ENCODE data around the gene ZNF311.

The ZNF311 gene

DNA sequence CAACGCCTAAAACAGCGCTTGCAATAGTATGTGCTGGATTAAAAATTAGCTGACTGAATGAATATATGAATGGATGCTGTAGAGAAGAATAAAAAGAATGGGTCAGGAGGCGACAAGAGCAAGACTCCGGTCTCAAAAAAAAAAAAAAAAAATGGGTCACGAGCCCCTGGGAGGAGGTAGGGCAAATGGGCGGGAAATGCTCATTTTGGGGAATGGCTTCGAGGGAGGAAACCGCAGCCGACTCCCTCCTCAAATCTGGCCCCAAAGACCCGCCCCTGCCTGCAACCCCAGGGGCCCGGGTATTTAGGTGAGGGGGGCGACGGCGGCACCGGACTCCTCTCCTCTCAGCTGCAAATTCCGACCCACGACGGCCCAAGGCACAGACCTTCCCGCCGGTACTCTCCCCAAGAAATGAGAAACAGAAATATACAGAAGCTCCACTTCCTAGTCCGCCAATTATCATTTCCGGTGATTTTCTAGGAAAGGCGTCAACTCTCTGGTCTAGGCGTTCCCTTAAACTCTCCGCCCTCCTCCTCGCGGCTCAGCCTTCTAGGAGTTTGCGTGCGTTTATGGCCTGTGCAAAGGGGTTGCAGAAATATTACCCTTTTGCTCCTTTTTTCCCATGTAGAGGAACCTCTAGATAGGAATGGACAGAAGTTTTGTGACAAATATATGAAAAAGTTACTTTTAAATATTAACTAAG is at the start of gene ZNF311:
Gene ZNF311, minus strand, starts transcription at position 133 of the 703 bp plus-strand sequence. CDS start 1,361 bp downstream, outside the sequence.
- DNase-seq (ENCODE audit: low spot score): no peak
- in situ Hi-C loops (cut with MboI; ENCODE audit: low pct_unique_long_range_greater_than_20kb, low sequenced_read_pairs, unreplicated experiment): loop anchor here (25.0 kb wide), 1 partner anchor 318 kb away; no protein-coding TSS in a partner anchor
- TF ChIP-seq CTCF (IDR thresholded peaks at IDR 0.05; ENCODE audit: extremely low read depth, insufficient read depth, missing control alignments): no peak

- in situ Hi-C loops (cut with MboI; ENCODE audit: low pct_unique_long_range_greater_than_20kb, low sequenced_read_pairs, unreplicated experiment): no loop called here
- no peak for TF ChIP-seq CTCF (IDR thresholded peaks at IDR 0.05; ENCODE audit: extremely low read depth, insufficient read depth, missing control alignments)
- DNase-seq (ENCODE audit: low spot score): no peak
Observed at GRCh38 chr6:29051680-29052079, 46.6 kb upstream of the ZNF311 start.

GRCh38 chr6:29045075-29045474 is 40.0 kb upstream of the ZNF311 start, which contains the start of gene OR2W1:
OR2W1 (minus strand) TSS chr6:29045175; CDS start chr6:29045175, 0 bp downstream.
- DNase-seq (ENCODE audit: low spot score): no peak
- no peak for TF ChIP-seq CTCF (IDR thresholded peaks at IDR 0.05; ENCODE audit: extremely low read depth, insufficient read depth, missing control alignments)
- in situ Hi-C loops (cut with MboI; ENCODE audit: low pct_unique_long_range_greater_than_20kb, low sequenced_read_pairs, unreplicated experiment): no loop called here

DNA sequence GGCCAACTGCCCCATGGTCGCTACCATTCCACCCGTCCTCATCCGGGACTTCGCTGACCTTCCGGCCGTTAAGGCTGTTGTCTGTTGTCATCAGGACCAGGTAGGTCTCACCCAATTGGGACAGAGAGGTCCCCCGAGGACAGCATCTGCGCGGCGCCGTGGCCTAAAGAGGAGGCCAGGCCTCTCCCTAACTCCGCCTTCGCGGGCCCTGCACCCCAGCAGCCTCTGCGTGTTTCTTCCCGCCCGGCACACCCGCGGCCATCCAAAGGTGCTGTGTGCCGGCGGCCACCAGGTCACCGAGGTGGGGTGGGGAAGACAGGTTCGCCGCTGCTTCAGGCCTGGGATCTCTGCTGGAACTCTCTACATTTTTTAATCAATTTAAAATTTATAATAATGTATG is 30.8 kb upstream of the ZNF311 start:
- in situ Hi-C loops (cut with MboI; ENCODE audit: low pct_unique_long_range_greater_than_20kb, low sequenced_read_pairs, unreplicated experiment): no loop called here

DNA sequence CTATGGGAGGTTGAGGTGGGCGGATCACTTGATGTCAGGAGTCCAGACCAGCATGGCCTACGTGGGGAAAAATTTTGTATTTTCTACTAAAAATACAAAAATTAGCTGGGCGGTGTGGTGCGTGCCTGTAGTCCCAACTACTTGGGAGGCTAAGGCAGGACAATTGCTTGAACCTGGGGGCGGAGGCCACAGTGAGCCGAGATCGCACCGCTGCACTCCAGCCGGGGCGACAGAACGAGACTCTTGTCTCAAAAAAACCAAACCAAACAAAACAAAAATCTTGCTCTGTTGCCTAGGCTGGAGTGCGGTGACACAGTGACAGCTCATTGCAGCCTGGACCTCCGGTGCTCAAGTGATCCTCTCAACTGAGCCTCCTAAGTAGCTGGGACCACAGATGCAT is 23.7 kb upstream of the ZNF311 start:
- no peak for TF ChIP-seq CTCF (IDR thresholded peaks at IDR 0.05; ENCODE audit: extremely low read depth, insufficient read depth, missing control alignments)
- in situ Hi-C loops (cut with MboI; ENCODE audit: low pct_unique_long_range_greater_than_20kb, low sequenced_read_pairs, unreplicated experiment): no loop called here
- no peak for DNase-seq (ENCODE audit: low spot score)

More for the DNA sequence above, 30.8 kb upstream of the ZNF311 start:
- DNase-seq (ENCODE audit: low spot score): no peak
- TF ChIP-seq CTCF (IDR thresholded peaks at IDR 0.05; ENCODE audit: extremely low read depth, insufficient read depth, missing control alignments): no peak

DNA sequence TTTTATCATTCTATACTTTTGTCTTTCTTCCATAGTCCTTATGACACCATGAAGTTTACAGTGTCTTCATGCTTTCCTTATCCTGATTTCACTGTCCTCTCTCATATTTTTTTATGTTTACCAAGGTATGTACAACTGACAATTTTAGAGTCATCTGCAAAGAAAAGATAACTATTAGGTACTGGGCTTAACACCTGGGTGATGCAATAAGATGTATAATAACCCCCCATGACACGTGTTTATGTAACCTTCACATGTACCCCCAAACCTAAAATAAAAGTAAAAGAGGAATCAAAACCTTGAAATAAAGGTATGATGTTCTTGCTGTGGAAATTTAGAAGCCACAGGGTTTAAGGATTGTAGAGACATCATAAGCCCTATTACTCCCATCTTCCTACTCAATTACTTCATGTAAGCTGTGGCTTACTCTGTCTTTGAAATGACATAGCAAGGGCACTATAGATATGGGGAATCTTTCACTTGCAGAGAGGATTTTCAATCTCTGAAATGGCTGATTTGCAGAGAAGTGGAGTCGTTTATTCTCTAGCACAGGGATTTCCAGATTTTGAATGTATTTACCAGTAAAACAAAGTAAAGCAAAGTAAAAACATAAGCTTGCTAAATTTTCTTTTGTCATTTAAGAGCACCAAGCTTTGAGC is 20.9 kb upstream of the ZNF311 start:
- no peak for TF ChIP-seq CTCF (IDR thresholded peaks at IDR 0.05; ENCODE audit: extremely low read depth, insufficient read depth, missing control alignments)
- DNase-seq (ENCODE audit: low spot score): no peak
- in situ Hi-C loops (cut with MboI; ENCODE audit: low pct_unique_long_range_greater_than_20kb, low sequenced_read_pairs, unreplicated experiment): no loop called here
